ENCODE data around the gene NR5A1.

GRCh38 chr9:124457079-124457886 lies 49.9 kb downstream of the NR5A1 start:
- TF ChIP-seq CTCF (IDR thresholded peaks at IDR 0.05) = no peak
- no peak for TF ChIP-seq EP300 (IDR thresholded peaks at IDR 0.05)

Measured in esophagus muscularis mucosa (tissue), 3 donors.